ENCODE results near the gene TRDN. TPM values are rescaled to one million over a fixed set of nuclear protein-coding genes. Genes with fewer than 3 reads are reported as not detected.
"Not testable (repeated sequence)": the region's sequence is repeated elsewhere in the genome, so short reads cannot be mapped to it uniquely, and the experiment has no call there.

The TRDN gene
- total RNA-seq, 1 donor from 2014 or later = 0.23 TPM

DNA sequence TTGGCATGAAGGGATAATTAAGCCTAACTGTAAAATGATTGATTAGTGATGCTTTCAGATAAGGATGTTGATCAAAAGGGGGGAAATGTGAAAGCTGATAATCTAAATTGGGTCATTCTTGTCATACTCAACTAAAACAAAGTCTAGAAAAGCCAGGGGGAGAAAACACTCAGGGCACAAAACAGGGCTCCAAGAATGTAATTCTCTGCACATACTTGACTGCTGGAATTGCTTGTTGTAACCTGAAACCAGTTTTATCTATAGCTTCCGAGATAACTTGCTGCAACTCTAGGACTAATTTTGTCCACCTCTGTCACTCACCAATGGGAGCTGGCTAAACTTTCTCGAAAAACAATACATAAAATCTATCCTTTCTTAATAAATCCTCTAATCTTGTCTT is 330.4 kb downstream of the TRDN start:
- no peak for DNase-seq (ENCODE audit: low spot score)

DNA sequence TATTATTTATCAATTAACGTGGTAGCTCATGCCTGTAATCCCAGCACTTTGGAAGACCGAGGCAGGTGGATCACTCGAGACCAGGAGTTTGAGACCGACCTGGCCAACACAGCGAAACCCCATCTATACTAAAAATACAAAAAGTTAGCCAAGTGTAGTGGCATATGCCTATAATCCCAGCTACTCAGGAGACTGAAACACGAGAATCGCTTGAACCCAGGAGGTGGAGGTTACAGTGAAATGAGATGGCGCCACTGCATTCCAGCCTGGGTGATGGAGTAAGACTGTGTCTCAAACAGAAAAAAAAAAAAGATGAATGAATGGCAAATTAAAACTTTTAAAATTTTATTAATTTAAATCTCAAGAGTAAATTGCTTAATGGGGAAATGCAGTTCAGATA is 341.1 kb downstream of the TRDN start:
- DNase-seq (ENCODE audit: low spot score) = no peak

DNA sequence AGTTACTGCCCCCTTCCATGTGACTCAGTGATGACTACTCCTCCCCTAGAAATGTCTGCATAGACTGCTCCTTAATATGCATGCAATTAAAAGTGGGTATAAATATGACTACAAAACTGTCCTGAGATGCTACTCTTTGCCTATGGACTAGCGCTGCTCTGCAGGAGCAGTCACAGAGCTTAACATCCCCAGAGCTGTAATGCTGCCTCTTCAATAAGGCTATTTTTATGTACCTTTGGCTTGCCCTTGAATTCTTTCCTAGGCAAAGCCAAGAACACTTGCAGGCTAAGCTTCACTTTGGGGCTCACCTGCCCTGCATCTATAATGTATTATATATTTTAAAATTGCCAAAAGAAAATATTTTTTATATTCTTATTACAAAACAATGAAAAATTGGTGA is 341.6 kb downstream of the TRDN start:
- DNase-seq (ENCODE audit: low spot score) = no peak

DNA sequence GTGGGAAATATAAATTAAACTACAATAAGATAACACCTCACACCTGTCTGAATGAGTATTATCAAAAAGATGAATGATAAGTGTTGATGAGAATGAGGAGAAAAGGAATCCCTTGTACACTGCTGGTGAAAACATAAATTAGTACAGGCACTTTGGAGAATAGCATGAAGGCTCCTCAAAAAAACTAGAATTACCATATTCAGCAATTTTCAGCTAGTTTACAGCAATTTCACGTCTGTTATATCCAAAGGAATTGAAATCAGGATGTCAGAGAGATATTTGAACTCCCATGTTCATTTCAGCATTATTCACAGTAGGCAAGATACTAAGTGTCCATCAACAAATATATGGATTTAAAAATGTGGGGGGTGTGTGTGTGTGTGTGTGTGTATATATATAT is 348.1 kb downstream of the TRDN start:
- DNase-seq (ENCODE audit: low spot score) = no peak

DNA sequence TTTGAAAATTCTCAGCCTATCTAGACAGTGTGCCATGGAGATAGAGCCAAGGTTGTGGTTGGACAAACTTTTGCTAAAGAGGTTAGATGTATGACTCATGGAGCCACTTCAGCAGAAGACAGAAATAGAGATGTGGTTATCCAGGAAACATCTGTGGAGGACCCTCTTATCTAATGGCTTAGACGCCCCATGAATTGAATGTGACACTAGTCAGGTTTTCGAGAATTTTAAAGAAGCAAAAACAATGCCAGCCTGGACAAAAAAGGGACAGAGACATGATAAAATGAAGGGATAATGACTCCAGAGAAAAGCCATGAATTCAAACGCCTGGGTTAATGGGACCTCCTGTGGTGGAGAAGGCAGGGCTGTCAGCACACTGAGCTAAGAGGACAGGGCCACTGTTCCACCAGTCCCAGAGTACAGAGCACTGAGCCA is 360.2 kb downstream of the TRDN start:
- DNase-seq (ENCODE audit: low spot score) = no peak

DNA sequence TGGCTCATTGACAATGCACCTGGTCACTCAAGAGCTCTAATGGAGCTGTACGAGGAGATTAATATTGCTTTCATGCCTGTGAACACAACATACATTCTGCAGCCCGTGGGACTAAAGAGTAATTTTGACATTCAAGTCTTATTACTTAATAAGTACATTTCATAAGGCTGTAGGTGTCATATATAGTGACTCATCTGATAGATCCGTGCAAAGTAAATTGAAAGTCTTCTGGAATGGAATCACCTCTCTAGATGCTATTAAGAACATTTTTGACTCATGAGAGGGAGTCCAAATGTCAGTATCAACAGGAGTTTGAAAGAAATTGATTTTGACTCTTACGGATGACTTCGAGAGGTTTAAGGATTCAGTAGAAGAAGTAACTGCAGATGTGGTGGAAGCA is 372.8 kb downstream of the TRDN start:
- no peak for DNase-seq (ENCODE audit: low spot score)

DNA sequence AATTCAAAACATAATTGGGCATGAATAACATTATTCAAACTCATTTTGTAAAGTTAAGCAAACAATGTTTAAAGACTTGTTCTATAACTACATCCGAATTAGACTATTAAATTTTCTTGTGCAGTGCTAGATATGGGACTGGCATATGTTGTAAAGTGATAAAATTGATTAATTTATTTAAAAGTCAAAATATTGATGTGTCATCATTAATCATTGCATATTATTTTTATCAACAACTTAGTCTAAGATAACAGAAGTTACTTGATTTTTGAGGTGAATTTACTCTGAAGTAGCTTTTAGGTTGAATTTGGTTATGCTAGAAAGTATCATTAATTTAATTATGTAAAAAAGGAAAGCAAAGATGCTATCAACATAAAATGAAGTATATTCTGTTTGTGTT is 396.1 kb downstream of the TRDN start:
- DNase-seq (ENCODE audit: low spot score) = no peak

DNA sequence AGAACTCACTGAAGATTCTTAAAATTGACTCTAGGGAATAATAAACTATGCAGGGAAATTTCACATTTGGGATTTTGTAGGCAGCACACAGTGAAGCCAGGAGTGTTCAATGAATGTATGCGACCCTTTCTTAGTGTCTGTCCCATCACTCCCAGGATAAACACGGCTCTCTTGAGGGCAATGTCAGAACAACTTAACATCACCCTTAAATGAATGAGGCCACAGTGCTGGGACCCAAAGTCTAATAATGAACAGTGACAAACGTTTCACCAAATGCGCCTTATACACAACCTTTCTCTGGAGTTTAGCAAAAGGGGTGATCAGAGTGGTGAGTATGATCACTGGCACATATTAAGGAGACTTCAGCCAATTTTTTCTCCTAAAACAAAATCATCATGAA is 403.4 kb downstream of the TRDN start:
- DNase-seq (ENCODE audit: low spot score) = no peak

DNA sequence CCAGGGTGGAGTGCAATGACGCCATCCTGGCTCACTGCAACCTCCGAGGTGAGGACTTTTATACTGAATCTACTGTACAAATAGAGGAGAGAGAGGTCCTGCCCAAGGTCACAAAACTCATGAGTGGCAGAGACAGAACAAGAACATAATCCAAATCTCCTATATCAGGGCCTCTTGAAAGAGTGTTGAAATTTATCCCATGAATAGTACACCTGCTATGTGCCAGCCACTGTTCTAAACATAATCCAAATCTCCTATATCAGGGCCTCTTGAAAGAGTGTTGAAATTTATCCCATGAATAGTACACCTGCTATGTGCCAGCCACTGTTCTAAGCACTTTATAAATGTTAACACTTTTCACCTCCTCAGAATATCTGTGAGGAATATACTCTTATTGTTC is 409.0 kb downstream of the TRDN start:
- not testable (repeated sequence) for DNase-seq (ENCODE audit: low spot score)

DNA sequence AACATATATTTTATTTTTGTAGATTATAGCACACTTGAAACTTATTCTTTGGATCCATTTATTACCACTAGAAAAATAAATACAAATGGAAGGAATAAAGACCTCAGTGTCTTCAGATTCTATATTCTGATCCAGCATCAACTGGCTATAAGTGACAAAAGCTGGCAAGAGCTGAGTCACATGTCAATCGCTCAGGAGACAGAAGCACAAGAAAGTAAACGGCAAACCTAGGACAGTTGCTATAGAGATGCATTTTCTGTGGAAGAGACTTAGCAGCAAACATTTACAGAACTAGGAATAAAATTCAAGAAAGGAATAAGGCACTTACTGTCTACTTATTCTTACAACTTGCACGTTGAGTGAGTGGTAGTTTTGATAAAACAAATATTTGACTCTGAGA is 410.4 kb downstream of the TRDN start:
- DNase-seq (ENCODE audit: low spot score) = no peak

DNA sequence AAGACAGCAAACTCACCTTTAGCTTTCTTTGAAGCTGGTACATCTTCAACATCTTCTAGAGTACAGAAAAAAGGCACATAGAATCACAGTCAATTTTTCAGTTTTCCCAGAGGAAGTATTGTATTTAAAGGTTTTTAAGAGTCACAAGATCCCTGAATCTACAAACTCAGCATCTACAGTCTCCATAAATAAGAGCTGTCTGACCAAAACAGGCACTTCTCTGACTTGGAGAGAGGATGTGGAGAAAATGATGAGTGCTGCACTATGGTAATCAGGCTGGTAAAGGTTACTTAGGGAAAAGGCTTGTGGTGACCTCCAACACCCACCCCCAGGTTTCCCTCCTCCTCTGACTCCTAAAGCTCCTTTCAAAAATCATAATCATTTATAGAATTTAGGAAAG is 412.7 kb downstream of the TRDN start:
- no peak for DNase-seq (ENCODE audit: low spot score)

DNA sequence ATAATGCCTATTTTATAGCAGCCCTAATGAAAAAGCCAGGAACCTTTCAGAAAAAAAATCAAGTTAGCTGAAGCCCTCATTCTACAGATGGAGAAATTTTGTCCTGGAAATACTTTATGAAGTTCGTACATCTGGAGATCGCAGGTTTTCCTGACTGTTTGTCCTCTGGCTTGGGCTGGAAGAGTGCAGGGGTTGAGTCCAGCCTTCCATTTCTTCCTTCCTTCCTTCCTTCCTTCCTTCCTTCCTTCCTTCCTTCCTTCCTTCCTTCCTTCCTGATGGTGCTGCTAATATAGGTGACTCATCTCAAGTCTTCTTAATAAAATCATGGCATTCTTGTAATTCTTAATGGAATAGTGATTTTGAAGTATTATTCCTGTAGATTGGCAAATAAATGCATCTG is 413.3 kb downstream of the TRDN start:
- DNase-seq (ENCODE audit: low spot score) = no peak

DNA sequence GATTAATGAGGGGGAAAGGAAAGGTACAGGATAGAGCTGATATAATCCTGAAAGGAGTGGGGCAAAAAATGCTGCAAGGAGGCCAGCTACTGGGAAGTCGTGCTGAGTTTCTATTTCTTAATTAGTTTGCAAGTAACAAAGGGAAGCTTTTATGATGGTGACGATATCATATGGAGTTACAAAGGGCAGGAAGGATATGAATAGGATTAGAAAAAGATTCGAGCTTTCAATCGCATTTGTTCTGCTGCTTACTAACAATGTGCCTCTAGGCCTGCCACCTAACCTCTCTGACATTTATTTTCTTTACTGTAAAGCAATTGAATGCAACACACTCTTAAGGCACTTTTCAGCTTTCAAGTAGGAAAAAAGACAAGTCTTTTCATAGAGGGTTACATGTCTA is 421.5 kb downstream of the TRDN start:
- DNase-seq (ENCODE audit: low spot score) = no peak

DNA sequence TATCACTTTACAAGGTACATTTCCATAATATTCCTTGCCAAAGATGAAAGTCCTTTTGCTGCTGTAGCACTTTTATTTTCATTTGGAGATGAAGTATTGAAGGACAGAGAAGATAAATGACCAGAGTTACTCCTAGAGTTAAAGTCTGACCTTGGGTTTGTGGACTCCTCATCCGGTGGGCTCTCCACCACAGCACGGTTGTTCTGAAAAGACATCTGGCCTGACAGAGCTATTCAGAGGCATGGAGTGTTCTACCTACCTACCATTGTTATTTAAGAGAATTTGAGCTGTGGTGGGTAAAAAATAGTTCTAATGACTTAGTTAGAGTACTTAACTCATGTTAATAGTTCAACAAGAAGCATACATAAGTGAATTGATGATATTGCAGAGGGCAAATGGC is 422.3 kb downstream of the TRDN start:
- DNase-seq (ENCODE audit: low spot score) = no peak

DNA sequence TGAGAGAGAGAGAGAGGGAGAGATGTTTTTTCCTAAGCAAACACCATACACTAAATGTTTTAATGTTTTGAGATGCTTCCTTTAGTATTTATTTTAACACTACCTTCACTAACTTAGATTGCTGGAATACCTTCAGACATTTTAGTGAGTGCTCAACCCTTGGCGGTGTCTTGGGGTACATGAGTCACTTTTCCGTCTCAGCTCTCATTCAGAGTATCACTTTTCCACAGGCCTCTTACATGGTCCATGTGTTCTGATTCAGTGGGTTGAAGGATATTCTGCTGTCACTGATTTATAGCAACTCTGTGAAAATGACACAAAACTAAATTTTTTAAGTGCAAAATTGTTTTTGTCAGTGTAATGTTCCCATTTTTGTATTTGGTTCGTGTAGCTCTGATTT is 422.8 kb downstream of the TRDN start:
- DNase-seq (ENCODE audit: low spot score) = no peak

DNA sequence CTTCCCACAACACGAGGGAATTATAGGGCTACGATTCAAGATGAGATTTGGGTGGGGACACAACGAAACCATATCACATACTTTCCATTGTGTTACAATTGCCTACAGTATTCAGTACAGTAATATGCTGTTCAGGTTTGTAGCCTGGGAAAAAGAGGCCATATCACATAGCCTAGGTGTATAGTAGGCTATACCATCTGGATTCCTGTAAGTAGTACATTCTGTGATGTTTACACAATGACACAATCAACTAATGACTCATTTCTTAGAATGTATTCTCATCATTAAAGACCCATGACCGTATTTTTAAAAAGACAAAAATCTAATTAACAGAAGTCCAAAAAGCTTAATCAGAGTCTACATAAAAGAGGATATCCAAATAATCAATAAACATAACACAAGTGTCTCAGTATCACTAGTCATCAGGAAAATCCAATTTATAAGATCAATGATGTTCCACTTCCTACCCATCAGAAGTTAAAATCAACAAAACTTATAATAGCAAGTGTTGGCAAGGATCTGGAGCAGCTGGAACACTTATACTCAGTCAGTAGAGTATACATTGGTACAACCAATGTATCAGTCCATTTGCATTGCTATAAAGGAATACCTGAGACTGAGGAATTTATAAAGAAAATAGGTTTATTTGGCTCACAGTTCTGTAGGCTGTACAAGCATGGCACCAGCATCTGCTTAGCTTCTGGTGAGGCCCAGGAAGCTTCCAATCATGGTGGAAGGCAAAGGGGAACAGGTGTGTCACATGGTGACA is 424.8 kb downstream of the TRDN start:
- DNase-seq (ENCODE audit: low spot score) = no peak

DNA sequence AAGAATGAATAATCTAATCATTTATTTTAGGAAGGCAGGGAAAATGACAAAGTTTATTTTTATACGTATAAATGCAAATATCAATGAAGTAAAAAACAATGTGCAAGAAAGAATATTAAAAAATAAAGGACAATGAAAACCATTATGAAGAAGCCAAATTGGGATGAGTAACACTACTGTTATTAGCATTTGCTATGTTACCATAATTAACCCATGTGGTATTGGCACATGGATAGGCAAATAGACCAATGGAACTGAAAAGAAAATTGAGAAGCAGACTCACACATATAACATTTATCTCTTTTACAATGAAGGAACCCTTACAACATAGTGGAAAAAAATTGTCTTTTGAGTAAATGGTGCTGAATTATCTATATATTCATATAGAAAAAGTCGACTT is 426.1 kb downstream of the TRDN start:
- DNase-seq (ENCODE audit: low spot score) = no peak

DNA sequence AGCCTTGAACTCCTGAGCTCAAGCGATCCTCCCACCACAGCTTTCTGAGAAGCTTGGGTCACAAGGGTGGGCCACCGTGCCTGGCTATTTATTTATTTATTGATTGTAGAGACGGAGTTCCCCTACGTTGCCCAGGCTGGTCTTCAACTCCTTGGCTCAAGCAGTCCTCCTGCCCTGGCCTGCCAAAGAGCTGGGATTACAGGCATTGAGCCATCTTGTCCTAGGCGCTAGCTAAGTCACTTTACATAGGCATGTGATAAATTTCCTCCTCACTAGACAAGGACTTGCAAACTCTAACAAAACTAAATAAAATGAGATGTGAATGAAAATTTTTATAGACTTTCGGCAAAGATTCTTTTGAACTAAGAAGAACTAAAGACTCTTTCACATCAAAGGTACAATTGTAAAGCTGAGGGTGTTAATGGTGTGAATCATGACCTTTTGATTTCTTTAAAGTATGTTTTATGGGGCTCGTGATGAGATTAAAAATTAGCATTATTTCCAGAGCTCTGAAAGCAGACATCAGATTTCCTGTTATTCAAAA is 428.7 kb downstream of the TRDN start:
- no peak for DNase-seq (ENCODE audit: low spot score)

DNA sequence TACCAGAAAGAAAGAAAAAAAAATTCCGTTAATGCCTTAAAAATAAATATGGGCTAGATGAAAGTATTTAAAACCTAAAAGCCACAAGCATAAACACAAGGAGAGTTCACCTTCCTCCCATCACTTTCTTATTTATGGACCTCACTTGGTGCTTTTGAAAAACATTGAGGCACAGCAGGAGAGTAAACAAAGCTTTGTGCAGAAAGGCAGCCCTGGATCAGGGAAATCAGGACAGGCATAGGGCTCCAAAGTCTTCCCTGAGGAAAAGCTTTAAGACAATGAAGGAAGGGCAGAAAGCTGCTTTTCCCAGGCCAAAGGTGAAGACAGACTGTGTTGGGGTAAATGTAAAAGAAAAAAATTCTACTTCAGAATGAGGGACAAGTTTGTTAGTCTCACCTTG is 432.8 kb downstream of the TRDN start:
- DNase-seq (ENCODE audit: low spot score) = no peak

DNA sequence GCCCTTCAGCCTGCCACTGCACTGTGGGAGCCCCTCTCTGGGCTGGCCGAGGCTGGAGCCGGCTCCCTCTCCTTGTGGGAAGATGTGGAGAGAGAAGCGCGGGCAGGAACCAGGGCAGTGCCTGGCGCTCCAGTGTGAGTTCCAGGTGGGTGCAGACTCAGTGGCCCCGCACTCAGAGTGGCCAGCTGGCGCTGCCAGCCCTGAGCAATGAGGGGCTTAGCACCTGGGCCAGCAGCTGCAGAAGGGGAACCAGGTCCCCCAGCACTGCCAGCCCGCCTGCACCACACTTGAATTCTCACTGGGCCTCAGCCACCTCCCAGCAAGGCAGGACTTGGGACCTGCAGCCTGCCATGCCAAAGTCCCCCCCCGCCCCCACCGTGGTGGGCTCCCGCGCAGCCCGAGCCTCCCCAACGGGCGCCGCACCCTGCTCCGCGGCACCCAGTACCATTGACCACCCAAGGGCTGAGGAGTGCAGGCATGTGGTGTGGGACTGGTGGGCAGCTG is 434.8 kb downstream of the TRDN start:
- DNase-seq (ENCODE audit: low spot score) = no peak

DNA sequence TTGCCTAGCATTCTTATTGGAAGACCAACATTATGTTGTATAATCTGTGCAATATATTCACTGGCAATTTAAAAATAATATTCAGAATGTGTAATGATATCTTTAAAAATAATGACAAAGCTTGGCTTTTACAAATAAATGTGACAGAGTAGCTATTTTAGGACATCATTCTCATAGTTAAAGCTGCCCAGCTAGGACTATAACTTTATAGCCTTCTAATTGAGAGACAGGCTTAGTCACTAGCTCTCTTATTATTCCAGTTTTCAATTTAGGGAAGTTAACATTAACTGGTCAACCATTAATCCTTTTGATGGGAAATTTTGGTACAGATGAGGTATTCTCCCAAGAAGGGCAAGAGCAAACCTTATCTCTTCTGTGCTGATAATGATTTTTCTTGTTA is 443.5 kb downstream of the TRDN start:
- no peak for DNase-seq (ENCODE audit: low spot score)

DNA sequence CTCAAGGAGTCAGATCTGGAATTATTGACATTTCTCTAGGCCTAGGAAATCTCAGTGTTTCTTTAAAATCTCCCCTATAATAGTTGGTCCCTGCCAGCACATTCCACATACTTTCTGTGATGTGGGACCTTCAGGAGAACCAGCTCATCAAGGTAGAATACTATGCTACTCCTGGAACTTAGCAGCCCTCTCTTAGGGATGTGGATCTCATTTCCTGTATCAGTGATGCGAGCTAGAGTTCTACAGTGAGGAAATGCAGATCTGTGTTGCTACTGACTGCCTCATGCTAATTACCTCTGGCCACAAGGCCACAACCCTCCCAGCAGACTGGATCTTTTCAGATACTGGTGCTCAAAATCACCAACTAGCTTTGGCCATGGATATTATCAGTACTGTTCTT is 446.9 kb downstream of the TRDN start:
- no peak for DNase-seq (ENCODE audit: low spot score)

DNA sequence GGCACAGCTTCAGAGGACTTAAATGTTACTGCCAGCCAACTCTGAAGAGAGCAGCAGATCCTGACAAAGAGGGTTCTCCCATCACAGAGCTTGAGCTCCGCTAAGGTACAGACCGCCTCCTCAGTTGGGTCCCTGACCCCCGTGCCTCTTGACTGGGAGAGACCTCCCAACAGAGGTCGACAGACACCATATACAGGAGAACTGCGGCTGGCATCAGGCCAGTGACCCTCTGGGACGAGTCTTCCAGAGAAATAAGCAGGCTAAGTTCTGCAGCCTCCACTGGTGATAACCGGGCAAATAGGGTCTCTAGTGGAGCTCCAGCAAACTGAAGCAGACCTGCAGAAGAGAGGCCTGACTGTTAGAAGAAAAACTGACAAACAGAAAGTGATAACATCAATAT is 453.8 kb downstream of the TRDN start:
- no peak for DNase-seq (ENCODE audit: low spot score)

DNA sequence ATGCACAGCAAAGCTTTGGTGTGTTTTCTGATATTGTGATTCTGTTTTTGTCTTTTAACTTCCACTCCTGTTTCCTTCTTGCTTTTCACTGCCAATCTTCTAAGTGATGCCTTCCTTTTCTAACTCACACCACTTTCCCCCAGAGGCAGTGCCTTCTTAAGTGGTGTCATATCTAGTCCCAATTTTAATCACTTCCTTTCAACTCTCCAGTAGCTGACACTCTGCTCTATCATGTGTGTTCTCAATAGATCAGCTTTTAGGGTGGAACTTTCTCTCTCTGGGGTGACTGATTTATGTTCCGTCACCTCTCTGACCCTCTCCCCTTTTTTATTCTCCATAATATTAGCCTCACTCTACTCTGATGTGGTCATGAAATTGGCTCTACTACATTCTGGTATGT is 460.0 kb downstream of the TRDN start:
- DNase-seq (ENCODE audit: low spot score) = no peak

All from mucosa of gallbladder (tissue), 1 donor.